Kidney capillary endothelial cell (primary cell): ENCODE measurements around the gene FLRT2.

Source experiments
- DNase-seq: peaks from one replicate; pipeline ENCODE4 v3.0.0-alpha.2; 2018; ENCODE audit warnings: low spot score

The FLRT2 gene

DNA sequence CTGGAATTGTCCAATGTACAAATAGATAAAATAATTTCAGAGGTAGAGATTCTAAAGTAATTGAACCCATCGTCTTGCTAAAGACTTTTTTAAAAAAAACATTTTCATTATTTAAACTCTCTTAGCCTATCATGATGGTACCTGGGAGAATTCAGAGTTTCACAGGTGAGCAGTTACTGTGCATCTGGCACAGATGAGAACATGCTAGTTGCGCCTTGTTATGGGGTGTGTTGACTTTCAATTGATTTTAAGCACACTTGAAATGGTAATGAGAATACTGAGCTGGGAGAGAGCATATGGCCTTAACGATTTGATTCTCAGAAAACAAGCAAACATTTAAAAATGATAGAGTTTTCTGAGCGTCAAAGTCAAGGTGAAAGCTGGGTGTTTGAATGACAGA, 66.6 kb downstream of the FLRT2 start:
- no peak for DNase-seq

DNA sequence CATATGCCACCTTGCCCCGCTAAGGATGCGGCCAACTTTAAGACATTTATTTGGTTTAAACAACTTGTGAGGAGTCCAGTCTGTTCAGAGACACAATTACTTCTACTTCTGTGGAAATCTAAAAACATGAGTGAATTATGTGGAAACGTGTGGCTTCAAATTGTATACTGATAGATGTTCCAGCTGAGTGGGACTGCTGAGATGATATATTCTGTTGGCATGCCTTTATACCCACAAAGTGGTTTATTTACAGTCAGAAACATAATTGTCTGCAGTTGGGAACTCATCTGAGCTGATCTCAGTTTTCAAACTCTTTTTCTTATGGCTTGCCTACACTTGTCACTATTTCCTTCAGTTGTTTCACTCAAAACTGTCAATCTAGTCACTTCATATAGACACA, 67.8 kb downstream of the FLRT2 start:
- no peak for DNase-seq

DNA sequence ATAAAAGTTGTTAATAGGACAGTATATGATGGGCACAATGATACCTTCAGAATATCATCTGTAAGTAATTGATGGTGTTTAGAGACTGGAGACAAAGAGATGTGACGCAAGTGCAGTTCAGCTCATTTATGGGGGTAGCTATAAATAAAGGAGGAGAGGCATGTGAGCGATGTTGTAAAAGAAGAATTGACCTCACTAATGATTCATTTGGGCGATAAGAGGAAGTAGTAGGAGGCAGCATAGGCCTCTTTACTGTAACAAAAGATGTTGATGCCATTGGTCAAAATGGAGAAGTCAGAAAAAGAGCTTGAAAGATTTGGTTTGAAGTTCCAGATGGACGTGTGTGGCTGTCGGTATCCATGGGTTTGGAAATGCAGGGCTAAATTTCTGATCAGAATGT, 70.0 kb downstream of the FLRT2 start:
- DNase-seq, result no peak

DNA sequence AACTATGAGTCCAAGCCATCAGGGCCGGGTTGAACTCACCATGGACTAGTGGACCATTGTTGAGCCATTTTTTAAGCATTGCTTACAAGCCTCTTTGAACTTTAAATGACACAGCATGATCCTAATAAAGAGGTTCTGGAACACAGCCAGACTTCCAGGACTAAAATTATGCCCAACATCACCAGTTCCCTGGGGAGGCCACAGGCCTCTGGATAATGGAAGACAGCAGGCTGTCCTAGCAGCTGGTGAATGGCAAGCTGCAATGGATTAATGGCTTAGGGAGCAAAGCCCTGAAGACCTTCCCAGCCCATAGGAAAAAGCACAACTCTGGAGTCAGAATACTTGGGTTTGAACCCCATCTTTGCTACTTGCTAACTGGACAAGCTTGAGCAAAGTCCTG, 71.3 kb downstream of the FLRT2 start:
- no peak for DNase-seq

DNA sequence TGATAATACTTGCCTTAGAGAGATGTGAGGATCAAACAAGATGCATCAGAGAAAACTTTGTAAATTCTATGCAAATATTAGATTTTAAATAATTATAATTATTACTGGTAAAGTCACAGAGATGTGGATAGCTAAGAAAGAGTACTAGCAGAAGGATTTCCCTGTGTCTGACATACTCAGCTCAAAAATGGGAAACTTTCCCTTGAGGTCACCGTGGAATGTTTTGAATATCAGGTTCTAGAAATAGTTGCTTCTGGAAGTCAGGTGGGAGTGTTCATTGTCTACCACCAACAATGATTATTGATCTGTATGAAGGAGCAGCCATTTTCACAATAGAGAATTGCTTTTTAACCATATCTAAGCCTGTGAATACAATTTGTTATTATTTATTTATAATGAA, 71.7 kb downstream of the FLRT2 start:
- DNase-seq, result no peak

DNA sequence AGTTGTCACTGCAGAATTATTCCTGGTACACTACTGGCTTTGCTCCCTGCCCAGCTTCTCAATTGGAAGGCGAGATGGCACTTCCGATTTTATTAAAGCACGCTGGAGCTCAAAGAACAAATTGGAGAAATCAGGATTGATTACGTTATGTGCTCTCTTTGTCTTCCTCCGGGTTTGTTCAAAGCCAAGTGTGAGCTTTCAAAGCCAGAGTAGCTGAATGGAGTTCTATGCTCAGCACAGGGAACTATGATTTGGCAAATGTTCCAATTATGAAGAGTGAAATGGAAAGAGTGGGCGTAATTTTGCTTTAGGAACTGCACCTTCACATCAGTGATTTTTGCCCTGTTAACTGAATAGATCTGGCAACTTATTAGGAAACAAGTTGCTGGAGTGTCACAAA, 72.4 kb downstream of the FLRT2 start:
- no peak for DNase-seq

DNA sequence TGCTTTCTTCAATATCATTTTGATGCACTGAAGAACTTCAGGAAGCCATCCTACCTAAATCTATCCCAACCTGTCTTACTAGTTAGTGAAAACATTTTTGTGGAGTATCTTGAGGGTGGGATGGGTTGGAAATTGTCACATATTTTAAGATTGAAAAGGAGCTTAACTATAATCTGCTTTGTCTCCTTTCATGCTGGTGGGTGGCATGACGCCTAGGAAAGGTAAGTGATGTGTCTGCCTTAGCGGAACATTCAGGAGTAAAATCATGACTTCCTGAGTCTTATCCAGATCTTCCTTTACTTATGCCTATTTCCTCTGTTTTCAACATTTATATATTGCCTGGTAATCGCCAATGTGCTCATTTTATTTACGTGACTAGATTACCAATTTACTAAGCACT, 74.1 kb downstream of the FLRT2 start:
- no peak for DNase-seq

DNA sequence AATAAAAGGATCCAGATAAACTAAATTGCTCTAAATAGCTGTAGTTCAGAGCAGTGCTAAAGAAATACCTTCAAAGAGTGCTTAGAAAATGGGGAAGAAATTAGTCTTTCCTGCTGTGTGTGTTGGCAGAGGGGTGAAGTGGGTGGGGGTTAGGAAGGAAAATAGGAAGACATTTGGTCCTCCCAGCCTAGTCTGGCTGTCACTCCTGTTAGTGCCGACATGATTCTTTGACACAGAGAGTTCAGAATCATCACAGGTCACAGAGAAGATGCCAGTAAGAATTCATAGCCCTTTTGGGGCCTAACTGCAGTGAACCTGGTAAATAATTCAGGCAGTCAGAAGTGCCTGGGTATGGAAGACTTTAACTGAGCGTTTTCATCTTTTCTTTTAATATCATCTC, 74.8 kb downstream of the FLRT2 start:
- no peak for DNase-seq

DNA sequence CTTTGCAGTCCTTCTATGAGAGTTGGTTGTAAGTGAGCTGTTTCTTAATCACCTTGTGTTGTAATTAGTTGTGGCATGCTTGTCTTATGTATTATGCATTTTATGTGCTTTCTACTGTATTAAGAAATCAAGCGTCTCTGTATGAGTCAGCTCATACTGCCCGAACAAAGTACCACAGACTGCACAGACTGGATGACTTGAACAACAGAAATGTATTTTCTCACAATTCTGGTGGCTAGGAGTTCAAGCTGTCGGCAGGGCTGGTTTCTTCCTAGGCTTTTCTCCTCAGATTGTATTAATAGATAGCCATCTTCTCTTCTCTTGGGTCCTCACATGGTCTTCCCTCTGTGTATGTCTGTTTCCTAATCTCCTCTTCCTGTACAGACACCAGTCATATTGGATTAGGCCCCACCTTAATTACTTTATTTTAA, 77.7 kb downstream of the FLRT2 start:
- no peak for DNase-seq

DNA sequence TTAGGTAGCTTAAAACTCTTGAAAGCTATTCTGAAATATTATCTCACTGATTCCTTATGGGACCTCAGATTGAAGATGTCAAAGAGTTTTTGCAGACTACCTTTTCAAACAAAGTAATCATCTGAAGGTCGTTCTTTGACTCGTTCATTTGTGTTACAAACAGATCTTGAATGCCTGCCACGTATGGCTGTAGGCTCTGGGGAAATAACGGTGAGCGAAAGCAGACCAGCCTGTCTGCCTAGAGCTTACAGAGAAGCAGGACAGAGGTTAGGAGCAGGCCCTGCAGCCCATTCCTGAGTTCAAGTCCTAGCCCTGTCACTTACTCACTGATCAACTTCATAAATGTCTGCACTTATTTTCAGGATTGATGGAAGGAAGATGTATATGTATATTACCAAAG, 83.6 kb downstream of the FLRT2 start:
- no peak for DNase-seq

DNA sequence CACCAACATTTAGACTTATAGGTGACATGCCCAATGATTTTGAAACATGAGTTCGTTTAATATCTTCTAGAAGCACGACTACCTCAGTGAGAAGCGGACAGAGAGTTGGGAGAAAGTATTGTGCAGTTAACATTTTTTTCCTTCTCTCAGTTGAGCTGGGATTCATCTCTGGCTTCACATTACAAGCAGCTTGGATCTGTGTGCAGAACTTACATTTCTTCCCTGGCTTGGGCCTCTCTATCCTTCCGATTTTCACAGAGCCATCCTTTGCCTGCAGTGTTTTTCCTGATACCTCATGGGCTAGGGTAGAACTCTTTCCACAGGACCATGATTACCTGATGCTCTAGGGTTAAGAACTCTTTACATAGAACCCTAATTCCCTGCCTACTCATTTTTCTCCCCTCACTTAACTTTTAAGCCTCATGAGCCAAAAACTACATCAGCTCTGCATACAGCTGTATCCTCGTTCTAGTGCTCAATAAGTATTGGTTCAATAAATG, 86.5 kb downstream of the FLRT2 start:
- no peak for DNase-seq

DNA sequence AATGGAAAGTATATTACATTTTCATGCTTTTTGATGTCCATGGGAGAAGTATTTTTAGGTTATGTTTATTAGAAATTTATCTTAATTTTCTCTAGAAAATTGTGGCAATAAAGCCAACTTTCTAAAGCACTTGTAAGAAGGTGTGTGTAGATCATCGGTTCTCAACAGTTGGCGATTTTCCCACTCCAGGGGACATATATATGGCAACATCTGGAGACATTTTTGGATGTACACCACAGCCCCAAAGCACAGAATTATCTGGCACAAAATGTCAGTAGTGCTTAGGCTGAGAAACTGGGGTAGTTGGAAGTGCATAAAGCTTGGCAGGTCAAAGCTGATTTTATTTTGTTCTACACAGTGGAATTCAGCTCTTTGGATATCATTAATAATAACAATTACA, 86.9 kb downstream of the FLRT2 start:
- no peak for DNase-seq

DNA sequence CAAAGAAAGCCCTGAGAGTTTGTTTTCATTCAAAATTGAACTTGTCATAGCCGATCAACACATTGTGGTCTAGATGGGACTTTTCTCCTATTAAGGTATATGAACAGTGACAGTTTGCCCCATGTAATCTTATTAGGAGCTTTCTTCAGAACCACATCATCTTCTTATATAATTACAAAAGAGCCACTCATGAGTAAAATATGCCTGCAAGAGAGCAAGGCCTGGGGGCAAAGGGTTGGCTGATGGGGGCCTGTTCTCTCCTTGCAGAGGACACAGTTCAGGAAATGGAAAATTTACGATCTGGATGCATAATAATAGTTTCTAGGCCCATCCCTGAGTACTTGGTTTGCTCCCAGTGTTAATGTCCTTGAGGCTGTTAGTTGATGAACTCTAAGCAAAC, 87.8 kb downstream of the FLRT2 start:
- no peak for DNase-seq

DNA sequence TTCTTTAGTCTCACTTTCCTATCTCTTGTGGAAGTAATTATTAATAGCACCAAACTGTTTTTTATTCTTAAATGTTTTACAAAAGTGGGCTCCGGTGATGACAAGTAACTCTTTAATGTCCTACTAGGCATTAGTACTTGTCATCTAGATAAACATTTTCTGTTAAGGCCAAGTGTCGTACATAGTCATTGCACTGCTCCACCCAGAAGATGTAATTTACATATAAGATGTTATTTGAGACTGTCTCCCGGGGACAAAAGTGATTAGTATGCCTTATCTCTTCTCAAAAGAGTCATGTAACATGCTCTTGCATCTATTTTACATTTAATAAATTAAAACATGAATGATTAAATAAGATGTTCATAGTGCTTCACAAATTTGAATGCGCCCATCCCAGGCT, 88.4 kb downstream of the FLRT2 start:
- no peak for DNase-seq

DNA sequence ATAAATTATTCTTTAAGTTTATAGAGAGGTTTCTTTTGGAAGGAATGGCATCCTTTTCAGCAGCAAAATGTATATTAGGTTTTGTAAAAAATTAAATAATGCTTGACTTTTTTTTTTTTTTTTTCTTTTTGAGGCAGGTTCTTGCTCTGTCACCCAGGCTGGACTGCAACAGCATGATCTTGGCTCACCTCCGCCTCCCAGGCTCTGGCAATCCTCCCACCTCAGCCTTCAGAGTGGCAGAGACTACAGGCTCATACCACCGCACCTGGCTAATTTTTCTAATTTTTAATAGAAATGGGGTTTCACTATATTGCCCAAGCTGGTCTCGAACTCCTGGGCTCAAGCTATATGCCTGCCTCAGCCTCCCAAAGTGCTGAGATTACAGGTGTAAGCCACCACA, 89.0 kb downstream of the FLRT2 start:
- no peak for DNase-seq

DNA sequence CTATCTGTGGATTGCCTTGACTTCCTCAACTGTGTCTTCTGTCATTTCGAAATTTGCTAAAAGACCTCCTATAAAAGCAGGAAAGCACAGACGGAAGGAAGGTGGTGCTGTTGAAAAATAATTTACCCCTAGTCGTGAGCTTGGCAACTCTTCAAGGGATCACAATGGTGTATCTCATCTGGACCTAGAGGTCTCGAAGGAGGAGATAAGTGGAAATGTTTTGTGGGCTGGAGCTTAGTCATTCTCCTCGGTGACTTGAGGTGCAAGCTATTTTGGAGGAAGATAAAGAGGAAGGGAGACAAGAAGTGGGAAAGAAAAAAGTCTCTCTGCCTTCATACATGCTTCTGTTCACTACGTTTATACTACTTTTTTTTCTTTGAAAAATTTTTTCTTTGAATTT, 89.9 kb downstream of the FLRT2 start:
- DNase-seq, result no peak

DNA sequence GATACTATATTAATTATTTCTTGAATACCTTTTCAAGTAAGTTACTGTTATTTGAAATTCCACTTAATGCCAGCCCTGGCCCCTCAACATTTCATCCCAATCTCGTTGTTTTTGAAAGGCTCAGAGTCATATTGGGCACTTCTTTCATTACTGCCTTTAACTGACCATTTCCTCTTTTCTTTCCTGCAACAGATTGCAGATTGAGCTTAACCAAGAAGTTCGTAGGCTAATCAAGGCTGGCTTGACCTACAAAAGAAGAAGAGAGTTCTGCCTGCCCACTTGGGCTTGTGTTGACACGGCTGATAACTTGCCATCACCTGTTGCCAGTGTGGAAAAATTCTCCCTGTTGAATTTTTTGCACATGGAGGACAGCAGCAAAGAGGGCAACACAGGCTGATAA, 91.0 kb downstream of the FLRT2 start:
- no peak for DNase-seq

DNA sequence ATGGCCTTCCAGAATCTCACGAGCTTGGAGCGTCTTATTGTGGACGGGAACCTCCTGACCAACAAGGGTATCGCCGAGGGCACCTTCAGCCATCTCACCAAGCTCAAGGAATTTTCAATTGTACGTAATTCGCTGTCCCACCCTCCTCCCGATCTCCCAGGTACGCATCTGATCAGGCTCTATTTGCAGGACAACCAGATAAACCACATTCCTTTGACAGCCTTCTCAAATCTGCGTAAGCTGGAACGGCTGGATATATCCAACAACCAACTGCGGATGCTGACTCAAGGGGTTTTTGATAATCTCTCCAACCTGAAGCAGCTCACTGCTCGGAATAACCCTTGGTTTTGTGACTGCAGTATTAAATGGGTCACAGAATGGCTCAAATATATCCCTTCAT, 92.2 kb downstream of the FLRT2 start:
- DNase-seq, result no peak

DNA sequence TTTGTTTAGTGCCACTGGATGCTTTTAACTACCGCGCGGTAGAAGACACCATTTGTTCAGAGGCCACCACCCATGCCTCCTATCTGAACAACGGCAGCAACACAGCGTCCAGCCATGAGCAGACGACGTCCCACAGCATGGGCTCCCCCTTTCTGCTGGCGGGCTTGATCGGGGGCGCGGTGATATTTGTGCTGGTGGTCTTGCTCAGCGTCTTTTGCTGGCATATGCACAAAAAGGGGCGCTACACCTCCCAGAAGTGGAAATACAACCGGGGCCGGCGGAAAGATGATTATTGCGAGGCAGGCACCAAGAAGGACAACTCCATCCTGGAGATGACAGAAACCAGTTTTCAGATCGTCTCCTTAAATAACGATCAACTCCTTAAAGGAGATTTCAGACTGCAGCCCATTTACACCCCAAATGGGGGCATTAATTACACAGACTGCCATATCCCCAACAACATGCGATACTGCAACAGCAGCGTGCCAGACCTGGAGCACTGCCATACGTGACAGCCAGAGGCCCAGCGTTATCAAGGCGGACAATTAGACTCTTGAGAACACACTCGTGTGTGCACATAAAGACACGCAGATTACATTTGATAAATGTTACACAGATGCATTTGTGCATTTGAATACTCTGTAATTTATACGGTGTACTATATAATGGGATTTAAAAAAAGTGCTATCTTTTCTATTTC, 93.2 kb downstream of the FLRT2 start:
- DNase-seq, result no peak

DNA sequence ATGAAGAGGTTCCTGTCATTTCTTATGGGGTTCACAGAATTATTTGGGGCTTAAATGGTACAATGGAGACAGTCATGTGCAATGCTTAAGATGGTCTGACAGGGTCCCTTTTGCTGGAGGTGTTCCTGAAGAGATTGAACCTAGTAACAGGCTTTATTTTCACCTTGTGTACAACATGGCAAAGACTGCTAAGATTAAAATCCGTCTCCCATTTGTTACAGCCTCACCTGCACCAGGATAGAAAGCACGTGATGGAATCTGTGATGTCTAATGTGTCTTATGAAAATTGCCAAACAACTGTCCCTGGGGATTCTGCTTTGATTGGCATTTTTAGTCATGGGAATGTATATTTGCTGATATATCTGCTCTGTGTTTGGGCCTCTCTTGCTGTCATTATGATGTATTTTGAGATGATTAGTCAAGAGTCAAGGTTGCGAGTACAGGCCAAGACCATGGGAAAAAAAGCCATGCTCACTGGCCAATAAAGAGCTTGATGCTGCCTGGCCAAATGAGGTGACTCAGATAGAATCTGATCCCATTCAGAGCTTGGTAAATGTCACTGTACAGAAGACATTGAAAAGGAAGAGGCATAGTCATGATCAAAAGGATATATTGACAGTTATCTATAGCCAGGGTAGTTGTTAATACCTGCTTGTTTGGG, 96.1 kb downstream of the FLRT2 start:
- DNase-seq, result no peak

DNA sequence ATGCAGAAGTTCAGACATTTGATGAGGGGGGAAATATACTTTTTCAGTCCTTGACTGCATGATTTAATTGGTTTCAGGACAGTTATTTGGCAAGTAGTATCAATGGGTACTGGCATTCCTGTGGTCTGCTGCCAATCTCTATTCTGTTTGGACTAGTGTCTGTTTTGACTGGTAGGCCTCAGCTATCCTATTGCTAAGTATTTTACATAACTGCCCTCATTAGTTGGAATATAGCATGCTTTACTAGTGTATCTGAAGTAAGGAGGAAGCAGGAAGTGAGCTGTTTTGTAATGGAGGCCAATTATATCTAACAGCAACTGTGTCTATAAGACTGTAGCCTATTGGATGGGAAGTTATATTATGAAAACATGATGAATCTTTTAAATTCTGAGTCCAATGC, 104.3 kb downstream of the FLRT2 start:
- no peak for DNase-seq

DNA sequence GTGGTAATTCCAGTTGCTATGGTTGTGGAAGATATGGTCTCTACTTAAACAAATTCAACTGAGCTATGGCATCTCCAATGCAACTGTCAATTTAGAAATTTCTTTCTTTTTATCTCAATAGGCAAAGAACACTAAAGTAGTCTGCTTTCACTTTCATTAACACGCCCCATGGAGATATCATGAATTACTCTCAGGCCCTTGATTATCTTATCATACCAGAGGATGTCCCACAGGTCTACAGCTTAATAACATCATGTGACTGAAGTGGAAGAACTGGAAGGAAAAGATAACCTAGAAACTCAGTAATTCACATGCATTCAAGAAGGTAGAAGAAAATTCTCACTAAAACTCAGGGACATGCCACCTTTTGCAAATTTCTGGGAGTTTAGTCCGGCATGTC, 114.3 kb downstream of the FLRT2 start:
- no peak for DNase-seq

DNA sequence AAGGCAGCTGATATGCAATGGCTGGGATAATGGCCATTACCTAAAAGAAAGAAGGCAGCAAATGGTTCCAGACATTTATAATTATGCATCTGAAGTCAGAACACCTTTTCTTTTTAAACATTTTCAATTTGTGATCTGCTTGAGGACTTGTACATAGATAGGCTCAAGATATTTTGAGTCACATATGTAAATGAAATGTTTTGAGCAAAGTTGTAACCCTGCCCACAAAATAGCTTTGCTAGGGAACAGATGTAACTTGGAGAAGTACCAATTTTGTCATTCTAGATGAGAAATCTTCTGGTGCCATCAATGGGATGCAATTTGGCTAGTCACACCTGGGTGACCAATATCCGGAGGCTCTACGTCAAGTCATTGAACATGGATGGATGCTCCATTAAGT, 123.1 kb downstream of the FLRT2 start:
- no peak for DNase-seq
